Bone marrow (tissue), 2 donors: ENCODE measurements around the gene CCPG1.

ENCODE experiments used
- DNase-seq, 2 donors: peaks; one replicate each; lab custom pipeline; 2025; lab: John Stamatoyannopoulos, UW

The CCPG1 gene

GRCh38 chr15:55319537-55320237 lies 88.5 kb downstream of the CCPG1 start:
- DNase-seq: no peak

GRCh38 chr15:55318588-55319494 lies 89.3 kb downstream of the CCPG1 start, which contains the start of the genes PIGB and PIGBOS1:
Gene PIGB (plus strand): TSS chr15:55319222. CDS start chr15:55319251, 29 bp downstream.
Gene PIGBOS1 (minus strand): TSS chr15:55319123. CDS start chr15:55317792, 1,331 bp downstream.
- peak; percentile 61 to 72 for DNase-seq
